IPS-15b (cell line): ENCODE data around the gene BTBD17.
"Not testable (repeated sequence)": the region's sequence is repeated elsewhere in the genome, so short reads cannot be mapped to it uniquely, and the experiment has no call there.

Source experiments
- H3K27me3 ChIP-seq: one replicate; pipeline ENCODE4 v1.6.1; 2013; ENCODE audit warnings: low read length; ENCODE audit not compliant: control insufficient read depth, insufficient read depth
- H3K36me3 ChIP-seq: one replicate; pipeline ENCODE4 v1.6.1; 2013; ENCODE audit warnings: low read length; ENCODE audit not compliant: control insufficient read depth, insufficient read depth
- H3K4me1 ChIP-seq: one replicate; pipeline ENCODE4 v1.6.1; 2013; ENCODE audit warnings: mild to moderate bottlenecking, low read length; ENCODE audit not compliant: control insufficient read depth, insufficient read depth
- H3K4me3 ChIP-seq: one replicate; pipeline ENCODE4 v1.5.1; 2013; ENCODE audit warnings: low read depth, low read length
- H3K9ac ChIP-seq: one replicate; pipeline ENCODE4 v1.6.1; 2013; ENCODE audit warnings: low read depth, mild to moderate bottlenecking, low read length
- H3K9me3 ChIP-seq: one replicate; pipeline ENCODE4 v1.6.1; 2013; ENCODE audit warnings: mild to moderate bottlenecking, low read length; ENCODE audit not compliant: control insufficient read depth, insufficient read depth

BTBD17 gene

GRCh38 chr17:74361230-74362068, at the start of gene BTBD17:
Gene BTBD17 (minus strand): TSS chr17:74361868. CDS start chr17:74361819, 49 bp downstream.
- no peaks in the 10 kb centered on the region for H3K9me3 ChIP-seq
- peak within 1 kb of the TSS; percentile 43 for H3K4me3 ChIP-seq
- H3K27me3 ChIP-seq: peaks cover 17% of the 10 kb centered on the region
- H3K36me3 ChIP-seq: no peaks in the 10 kb centered on the region
- H3K4me1 ChIP-seq: no peaks in the 10 kb centered on the region
- no peak within 1 kb of the TSS for H3K9ac ChIP-seq

- H3K27me3 ChIP-seq: no peaks in the 10 kb centered on the region
- no peaks in the 10 kb centered on the region for H3K4me1 ChIP-seq
Observed at GRCh38 chr17:74410001-74410443, 48.4 kb upstream of the BTBD17 start.

GRCh38 chr17:74408815-74409214, 47.1 kb upstream of the BTBD17 start:
- Histone ChIP-seq H3K4me1 (peaks cover 10% of the 10 kb centered on the region), H3K9me3 (no peaks in the 10 kb centered on the region), H3K27me3 (no peaks in the 10 kb centered on the region), H3K4me3 (no peak overlapping the region), H3K36me3 (no peaks in the 10 kb centered on the region), H3K9ac (no peak overlapping the region)

More at GRCh38 chr17:74410001-74410443, 48.4 kb upstream of the BTBD17 start:
- no peak overlapping the region for H3K9ac ChIP-seq
- H3K9me3 ChIP-seq: no peaks in the 10 kb centered on the region
- H3K36me3 ChIP-seq: no peaks in the 10 kb centered on the region
- no peak overlapping the region for H3K4me3 ChIP-seq

GRCh38 chr17:74408262-74408661, 46.6 kb upstream of the BTBD17 start:
- Histone ChIP-seq H3K4me3 (no peak overlapping the region), H3K4me1 (peaks cover 13% of the 10 kb centered on the region), H3K27me3 (no peaks in the 10 kb centered on the region), H3K9ac (no peak overlapping the region), H3K36me3 (no peaks in the 10 kb centered on the region), H3K9me3 (no peaks in the 10 kb centered on the region)

DNA sequence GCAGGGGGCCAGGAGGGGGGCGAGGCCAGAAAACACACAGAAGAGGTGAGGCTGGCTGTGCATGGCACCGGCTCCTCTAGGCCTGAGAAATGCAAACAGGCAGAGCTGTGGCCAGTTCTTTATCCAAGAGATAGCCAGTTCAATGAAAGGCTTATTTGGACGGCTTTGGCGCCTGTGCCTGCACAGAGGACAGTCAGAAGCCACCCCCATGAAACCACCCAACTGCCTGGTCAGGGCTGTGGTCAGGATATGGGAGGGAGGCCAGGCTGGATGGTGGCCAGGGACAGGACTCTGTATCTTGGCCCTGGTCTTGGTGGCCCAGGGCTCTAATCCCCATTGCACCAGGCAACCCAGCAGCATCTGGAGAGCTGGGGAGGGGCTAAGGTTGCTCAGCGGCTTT, 45.7 kb upstream of the BTBD17 start:
- no peaks in the 10 kb centered on the region for H3K36me3 ChIP-seq
- no peak overlapping the region for H3K9ac ChIP-seq
- H3K9me3 ChIP-seq: no peaks in the 10 kb centered on the region
- H3K27me3 ChIP-seq: no peaks in the 10 kb centered on the region
- no peak overlapping the region for H3K4me3 ChIP-seq
- peaks cover 13% of the 10 kb centered on the region for H3K4me1 ChIP-seq

DNA sequence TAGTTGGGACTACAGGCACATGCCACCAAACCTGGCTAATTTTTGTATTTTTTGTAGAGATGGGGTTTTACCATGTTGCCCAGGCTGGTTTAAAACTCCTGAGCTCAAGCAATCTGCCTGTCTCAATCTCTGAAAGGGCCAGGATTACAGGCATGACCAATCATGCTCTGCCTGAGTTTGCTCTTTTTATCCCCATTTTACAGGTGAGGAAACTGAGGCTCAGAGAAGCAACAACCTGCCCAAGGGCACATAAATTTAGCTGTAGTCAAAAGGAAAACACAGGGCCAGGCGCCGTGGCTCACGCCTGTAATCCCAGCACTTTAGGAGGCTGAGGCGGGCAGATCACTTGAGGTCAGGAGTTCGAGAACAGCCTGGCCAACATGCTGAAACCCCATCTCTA, 43.6 kb upstream of the BTBD17 start:
- H3K4me3 ChIP-seq, H3K9ac ChIP-seq, H3K27me3 ChIP-seq, H3K36me3 ChIP-seq, H3K9me3 ChIP-seq: not testable (repeated sequence)
- peaks cover 13% of the 10 kb centered on the region for H3K4me1 ChIP-seq

- Histone ChIP-seq H3K4me3 (no peak overlapping the region), H3K9me3 (no peaks in the 10 kb centered on the region), H3K27me3 (no peaks in the 10 kb centered on the region), H3K9ac (no peak overlapping the region), H3K36me3 (no peaks in the 10 kb centered on the region), H3K4me1 (peaks cover 13% of the 10 kb centered on the region)
Observed at GRCh38 chr17:74404789-74405188, 43.1 kb upstream of the BTBD17 start.

DNA sequence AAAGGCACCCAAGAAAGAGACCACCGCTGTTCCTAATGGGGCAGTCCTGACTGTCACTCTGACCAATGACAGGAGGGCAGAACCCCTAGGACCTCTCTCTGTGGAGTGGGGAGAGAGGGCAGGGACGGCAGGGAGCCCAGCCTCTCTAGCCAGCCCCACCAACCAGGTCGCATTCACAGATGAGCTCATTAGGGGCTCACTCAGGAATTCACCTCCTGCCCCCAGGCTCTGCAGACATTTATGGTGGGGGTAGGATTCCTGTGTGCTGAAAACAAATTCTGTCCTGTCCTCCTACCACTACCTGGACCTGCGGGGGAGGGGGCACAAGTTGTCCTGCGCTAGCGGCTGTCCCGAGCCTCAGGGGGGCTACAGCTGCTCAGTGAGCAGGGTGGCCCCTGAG, 42.5 kb upstream of the BTBD17 start:
- H3K9ac ChIP-seq: no peak overlapping the region
- no peaks in the 10 kb centered on the region for H3K36me3 ChIP-seq
- H3K9me3 ChIP-seq: no peaks in the 10 kb centered on the region
- no peaks in the 10 kb centered on the region for H3K27me3 ChIP-seq
- peaks cover 13% of the 10 kb centered on the region for H3K4me1 ChIP-seq
- H3K4me3 ChIP-seq: peak overlapping the region; percentile 26

DNA sequence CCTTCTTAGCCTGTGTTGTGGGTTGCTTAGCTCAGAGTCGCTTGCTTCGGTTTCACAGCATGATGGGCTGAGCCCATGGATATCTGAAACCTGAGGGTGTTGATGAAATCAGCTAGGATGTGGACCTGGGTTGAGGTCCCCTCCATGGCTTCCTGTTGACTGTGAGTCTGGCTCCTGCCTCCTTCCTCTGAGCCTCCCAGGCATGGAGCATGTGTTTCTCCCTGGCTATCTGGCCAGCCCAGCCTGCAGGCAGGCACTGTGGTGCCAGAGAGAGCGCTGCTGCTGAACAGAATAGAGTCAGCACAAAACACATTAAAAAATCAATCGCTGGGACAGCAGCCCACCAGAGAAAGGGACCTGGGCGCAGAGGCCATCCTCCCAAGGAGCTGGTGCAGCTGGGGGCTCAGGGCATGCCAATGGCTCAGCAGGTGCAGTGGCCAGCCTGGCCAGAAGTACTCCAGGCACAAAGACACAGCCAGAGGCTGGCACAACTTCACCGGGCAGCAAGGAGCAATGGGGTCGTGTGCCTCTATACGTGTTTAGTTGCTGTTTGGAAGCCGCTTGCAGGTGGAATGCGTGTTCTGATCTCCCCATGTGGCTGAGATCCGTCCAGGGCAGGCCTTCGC, 42.0 kb upstream of the BTBD17 start:
- H3K4me3 ChIP-seq: peak overlapping the region; percentile 26
- H3K9ac ChIP-seq: no peak overlapping the region
- no peaks in the 10 kb centered on the region for H3K27me3 ChIP-seq
- peaks cover 13% of the 10 kb centered on the region for H3K4me1 ChIP-seq
- H3K36me3 ChIP-seq: no peaks in the 10 kb centered on the region
- no peaks in the 10 kb centered on the region for H3K9me3 ChIP-seq

DNA sequence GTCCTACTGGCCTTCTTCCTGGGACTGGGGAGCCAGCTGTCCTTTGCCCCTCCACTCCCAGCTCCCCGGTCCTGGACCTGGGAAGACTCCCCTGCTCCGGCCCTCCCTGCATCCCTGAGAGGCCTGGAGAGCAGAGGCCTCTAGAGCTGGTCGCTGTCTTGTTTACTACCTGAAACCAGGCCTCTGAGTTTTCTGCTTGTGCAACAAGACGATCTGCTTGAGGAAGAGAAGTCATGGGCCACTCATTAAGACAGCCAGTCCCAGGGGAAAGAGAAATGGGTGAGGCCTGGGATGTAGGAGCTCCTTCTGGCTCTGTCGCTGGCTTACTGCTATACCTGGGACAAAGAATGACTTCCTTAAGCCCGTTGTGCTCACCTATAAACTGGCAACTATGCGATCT, 40.4 kb upstream of the BTBD17 start:
- Histone ChIP-seq H3K9me3 (no peaks in the 10 kb centered on the region), H3K36me3 (no peaks in the 10 kb centered on the region), H3K27me3 (no peaks in the 10 kb centered on the region), H3K9ac (no peak overlapping the region), H3K4me1 (peaks cover 13% of the 10 kb centered on the region), H3K4me3 (no peak overlapping the region)

GRCh38 chr17:74396567-74396966, 34.9 kb upstream of the BTBD17 start:
- Histone ChIP-seq H3K4me3 (no peak overlapping the region), H3K27me3 (no peaks in the 10 kb centered on the region), H3K9me3 (no peaks in the 10 kb centered on the region), H3K36me3 (no peaks in the 10 kb centered on the region), H3K9ac (no peak overlapping the region), H3K4me1 (no peaks in the 10 kb centered on the region)

- no peaks in the 10 kb centered on the region for H3K4me1 ChIP-seq
- no peaks in the 10 kb centered on the region for H3K9me3 ChIP-seq
- no peaks in the 10 kb centered on the region for H3K36me3 ChIP-seq
- no peak overlapping the region for H3K9ac ChIP-seq
- no peak overlapping the region for H3K4me3 ChIP-seq
- H3K27me3 ChIP-seq: no peaks in the 10 kb centered on the region
Observed at GRCh38 chr17:74394977-74395376, 33.3 kb upstream of the BTBD17 start.
